Measurements from ENCODE around the gene CBX8. TPM values are rescaled to one million over a fixed set of nuclear protein-coding genes. Genes with fewer than 3 reads are reported as not detected.

Gene CBX8
- total RNA-seq, 1 donor from 2014 or later: 2.0 TPM

GRCh38 chr17:79819534-79820276 is 22.8 kb upstream of the CBX8 start:
- no peak for DNase-seq (ENCODE audit: low read depth in 2 of 2)

- no peak for DNase-seq (ENCODE audit: low read depth in 2 of 2)
These were observed 22.2 kb upstream of the CBX8 start for GRCh38 chr17:79819085-79819484.

GRCh38 chr17:79818026-79818758 is 21.3 kb upstream of the CBX8 start:
- no peak for DNase-seq (ENCODE audit: low read depth in 2 of 2)

- no peak for DNase-seq (ENCODE audit: low read depth in 2 of 2)
These were observed 19.1 kb upstream of the CBX8 start for GRCh38 chr17:79815836-79816461.

- DNase-seq (ENCODE audit: low read depth in 2 of 2): no peak
These were observed 18.3 kb upstream of the CBX8 start for GRCh38 chr17:79814974-79815835.

GRCh38 chr17:79814127-79814973 is 17.5 kb upstream of the CBX8 start:
- DNase-seq (ENCODE audit: low read depth in 2 of 2): no peak

- peak in 1 of 2 donors; percentile 42 for DNase-seq (ENCODE audit: low read depth in 2 of 2)
These were observed 16.6 kb upstream of the CBX8 start for GRCh38 chr17:79813297-79814126.

- no peak for DNase-seq (ENCODE audit: low read depth in 2 of 2)
These were observed 15.7 kb upstream of the CBX8 start for GRCh38 chr17:79812353-79813258.

GRCh38 chr17:79811868-79812352 is 15.0 kb upstream of the CBX8 start:
- no peak for DNase-seq (ENCODE audit: low read depth in 2 of 2)

GRCh38 chr17:79811011-79811867 is 14.4 kb upstream of the CBX8 start:
- DNase-seq (ENCODE audit: low read depth in 2 of 2): peak; percentile 37 to 68

- DNase-seq (ENCODE audit: low read depth in 2 of 2): peak; percentile 79 to 89
These were observed 13.5 kb upstream of the CBX8 start for GRCh38 chr17:79810130-79811010.

- no peak for DNase-seq (ENCODE audit: low read depth in 2 of 2)
These were observed 12.8 kb upstream of the CBX8 start for GRCh38 chr17:79809530-79810129.

- peak; percentile 33 to 41 for DNase-seq (ENCODE audit: low read depth in 2 of 2)
These were observed 12.1 kb upstream of the CBX8 start for GRCh38 chr17:79808763-79809529.

- no peak for DNase-seq (ENCODE audit: low read depth in 2 of 2)
These were observed 10.2 kb upstream of the CBX8 start for GRCh38 chr17:79806863-79807720.

GRCh38 chr17:79806446-79806760 is 9.5 kb upstream of the CBX8 start:
- DNase-seq (ENCODE audit: low read depth in 2 of 2): no peak

Measured in lung microvascular endothelial cell (primary cell).